ENCODE results near the gene SCYGR6. TPM values are rescaled to one million over a fixed set of nuclear protein-coding genes. Genes with fewer than 3 reads are reported as not detected.

Gene SCYGR6
- total RNA-seq, 1 experiment from 2014 or later, result not detected

DNA sequence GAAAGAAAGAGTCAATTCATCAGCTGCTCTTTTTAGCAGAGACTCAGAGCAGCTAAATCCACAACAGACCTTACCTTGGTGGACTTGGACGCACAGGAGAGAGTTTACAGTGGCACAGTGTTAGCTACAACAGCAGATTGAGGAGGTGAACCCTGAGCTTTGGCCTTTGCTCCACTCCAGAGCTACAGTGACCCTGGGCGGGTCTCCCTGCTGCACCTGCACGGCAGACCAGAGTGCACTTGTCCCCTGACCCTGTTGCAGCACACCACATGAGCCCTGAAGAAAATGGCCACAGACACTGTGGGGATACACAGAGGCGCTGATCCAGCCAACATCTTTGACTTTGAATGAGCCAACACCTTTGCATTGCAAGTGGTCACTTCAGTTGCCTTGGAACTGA lies 17.7 kb downstream of the SCYGR6 start:
- ChIA-PET POLR2A (ENCODE audit: unreplicated experiment) (no interaction called here), CTCF (no interaction called here)
- Histone ChIP-seq H3K9me3 (ENCODE audit: insufficient read depth, low read depth) (no peaks in the 10 kb centered on the region), H2AFZ (no peak overlapping the region), H3K4me2 (no peak overlapping the region), H3K4me1 (replicated peaks; ENCODE audit: insufficient read depth) (peaks cover 33% of the 10 kb centered on the region), H3K79me2 (ENCODE audit: low read depth) (no peaks in the 10 kb centered on the region), H4K20me1 (ENCODE audit: insufficient read depth) (no peaks in the 10 kb centered on the region), H3K4me3 (no peak overlapping the region), H3F3A (ENCODE audit: insufficient read depth, low read depth) (peaks cover 27% of the 10 kb centered on the region), H3K36me3 (ENCODE audit: low read depth) (no peaks in the 10 kb centered on the region), H3K27me3 (ENCODE audit: insufficient read depth, low read depth) (no peaks in the 10 kb centered on the region), H3K9me2 (ENCODE audit: insufficient read depth) (no peaks in the 10 kb centered on the region), H3K27ac (no peak overlapping the region)
- BruUV-seq (replicated peaks), result no TSS peak
- intact Hi-C loops (cut with micrococcal nuclease; ENCODE audit: unreplicated experiment), result no loop called here
- TF ChIP-seq EZH2 (IDR thresholded peaks at IDR 0.05; ENCODE audit: low read depth), result no peak
- TF ChIP-seq, protein P1, sequence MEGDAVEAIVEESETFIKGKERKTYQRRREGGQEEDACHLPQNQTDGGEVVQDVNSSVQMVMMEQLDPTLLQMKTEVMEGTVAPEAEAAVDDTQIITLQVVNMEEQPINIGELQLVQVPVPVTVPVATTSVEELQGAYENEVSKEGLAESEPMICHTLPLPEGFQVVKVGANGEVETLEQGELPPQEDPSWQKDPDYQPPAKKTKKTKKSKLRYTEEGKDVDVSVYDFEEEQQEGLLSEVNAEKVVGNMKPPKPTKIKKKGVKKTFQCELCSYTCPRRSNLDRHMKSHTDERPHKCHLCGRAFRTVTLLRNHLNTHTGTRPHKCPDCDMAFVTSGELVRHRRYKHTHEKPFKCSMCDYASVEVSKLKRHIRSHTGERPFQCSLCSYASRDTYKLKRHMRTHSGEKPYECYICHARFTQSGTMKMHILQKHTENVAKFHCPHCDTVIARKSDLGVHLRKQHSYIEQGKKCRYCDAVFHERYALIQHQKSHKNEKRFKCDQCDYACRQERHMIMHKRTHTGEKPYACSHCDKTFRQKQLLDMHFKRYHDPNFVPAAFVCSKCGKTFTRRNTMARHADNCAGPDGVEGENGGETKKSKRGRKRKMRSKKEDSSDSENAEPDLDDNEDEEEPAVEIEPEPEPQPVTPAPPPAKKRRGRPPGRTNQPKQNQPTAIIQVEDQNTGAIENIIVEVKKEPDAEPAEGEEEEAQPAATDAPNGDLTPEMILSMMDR (conservative IDR thresholded peaks at IDR 0.05), result no peak
- DNase-seq, result no peak

DNA sequence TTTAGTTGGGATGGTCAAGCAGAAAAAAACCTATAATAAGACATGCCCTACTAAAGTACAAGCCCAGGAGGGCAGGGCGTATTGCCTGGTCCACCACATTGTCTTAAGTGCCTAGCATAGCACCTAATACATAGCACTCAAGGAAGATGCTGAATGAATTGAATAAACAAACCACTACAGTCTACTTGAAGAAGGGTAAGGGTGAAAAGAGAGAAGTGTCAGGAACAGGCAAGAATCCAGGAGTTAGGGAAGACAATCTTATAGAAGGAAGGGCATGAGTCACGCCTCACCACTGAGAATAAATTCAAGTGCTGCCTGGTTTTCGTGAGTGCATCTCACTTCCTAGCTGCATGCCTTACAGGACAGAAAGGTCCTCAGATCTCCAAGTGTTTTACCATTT lies 20.6 kb downstream of the SCYGR6 start:
- Histone ChIP-seq H3K27me3 (ENCODE audit: insufficient read depth, low read depth) (no peaks in the 10 kb centered on the region), H2AFZ (peak overlapping the region; percentile 54), H3F3A (ENCODE audit: insufficient read depth, low read depth) (peaks cover 27% of the 10 kb centered on the region), H3K4me3 (peak overlapping the region; percentile 41), H3K4me2 (peak overlapping the region; percentile 77), H3K9me3 (ENCODE audit: insufficient read depth, low read depth) (no peaks in the 10 kb centered on the region), H3K4me1 (replicated peaks; ENCODE audit: insufficient read depth) (peaks cover 37% of the 10 kb centered on the region), H3K27ac (peak overlapping the region; percentile 92), H4K20me1 (ENCODE audit: insufficient read depth) (no peaks in the 10 kb centered on the region), H3K79me2 (ENCODE audit: low read depth) (no peaks in the 10 kb centered on the region), H3K36me3 (ENCODE audit: low read depth) (no peaks in the 10 kb centered on the region), H3K9me2 (ENCODE audit: insufficient read depth) (no peaks in the 10 kb centered on the region)
- CTCF ChIA-PET, result no interaction called here
- BruUV-seq (replicated peaks), result TSS peak; percentile 84
- DNase-seq, result peak; percentile 23 to 73
- POLR2A ChIA-PET (ENCODE audit: unreplicated experiment), result no interaction called here
- TF ChIP-seq, protein P1 (conservative IDR thresholded peaks at IDR 0.05), result no peak
- no peak for TF ChIP-seq EZH2 (IDR thresholded peaks at IDR 0.05; ENCODE audit: low read depth)
- intact Hi-C loops (cut with micrococcal nuclease; ENCODE audit: unreplicated experiment), result loop anchor here (1.0 to 5.0 kb wide), 4 partner anchors 47 to 297 kb away; no protein-coding TSS in a partner anchor

DNA sequence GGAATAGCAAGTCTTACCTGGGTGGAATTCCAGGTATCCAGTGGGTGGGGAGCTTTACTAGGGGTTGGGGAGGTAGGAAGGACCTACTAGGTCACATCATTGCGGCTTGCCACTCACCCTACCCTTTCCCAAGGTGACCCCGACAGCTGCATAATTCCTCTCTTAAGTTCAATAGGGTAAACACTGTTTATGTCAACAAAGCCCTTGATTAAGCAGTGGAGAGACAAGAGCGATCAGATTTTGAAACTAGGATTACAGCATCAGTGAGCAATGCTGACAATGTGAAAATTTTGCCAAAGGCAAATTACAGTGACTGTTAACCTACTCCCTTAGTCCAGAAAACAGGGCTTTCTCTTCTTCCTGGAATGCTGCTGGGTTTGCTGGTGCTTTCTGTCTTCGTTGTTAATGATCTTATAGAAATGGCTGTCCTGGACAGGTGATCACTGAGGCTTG lies 21.3 kb downstream of the SCYGR6 start:
- intact Hi-C loops (cut with micrococcal nuclease; ENCODE audit: unreplicated experiment), result loop anchor here (1.0 to 5.0 kb wide), 4 partner anchors 46 to 296 kb away; no protein-coding TSS in a partner anchor
- ChIA-PET CTCF (interaction anchor here (1.0 kb wide), 2 partner anchors 63 to 298 kb away, joined by 3 to 6 read pairs; no protein-coding TSS in a partner anchor), POLR2A (ENCODE audit: unreplicated experiment) (interaction anchor here (0.5 to 0.6 kb wide), 2 partner anchors 288 to 293 kb away, joined by 5 to 11 read pairs; no protein-coding TSS in a partner anchor)
- H3K27ac ChIP-seq, result peak overlapping the region; percentile 92
- TF ChIP-seq, protein P1 (conservative IDR thresholded peaks at IDR 0.05), result no peak
- no peak for TF ChIP-seq EZH2 (IDR thresholded peaks at IDR 0.05; ENCODE audit: low read depth)
- peak overlapping the region; percentile 77 for H3K4me2 ChIP-seq
- no peaks in the 10 kb centered on the region for H3K27me3 ChIP-seq (ENCODE audit: insufficient read depth, low read depth)
- BruUV-seq (replicated peaks), result no TSS peak
- no peaks in the 10 kb centered on the region for H3K9me2 ChIP-seq (ENCODE audit: insufficient read depth)
- no peaks in the 10 kb centered on the region for H3K9me3 ChIP-seq (ENCODE audit: insufficient read depth, low read depth)
- H3K4me1 ChIP-seq (replicated peaks; ENCODE audit: insufficient read depth), result peaks cover 37% of the 10 kb centered on the region
- peaks cover 27% of the 10 kb centered on the region for H3F3A ChIP-seq (ENCODE audit: insufficient read depth, low read depth)
- H2AFZ ChIP-seq, result peak overlapping the region; percentile 54
- no peaks in the 10 kb centered on the region for H3K36me3 ChIP-seq (ENCODE audit: low read depth)
- H3K79me2 ChIP-seq (ENCODE audit: low read depth), result no peaks in the 10 kb centered on the region
- no peaks in the 10 kb centered on the region for H4K20me1 ChIP-seq (ENCODE audit: insufficient read depth)
- DNase-seq, result peak; percentile 75 to 94
- peak overlapping the region; percentile 41 for H3K4me3 ChIP-seq
